GM18520 (cell line): Measurements from ENCODE around the gene GPC3.

ENCODE experiments used
- ATAC-seq: cut with Tn5 transposase; IDR thresholded peaks from one replicate; pipeline ENCODE4 v1.9.1; 2021; ENCODE audit not compliant: unreplicated experiment

Gene GPC3

GRCh38 chrX:133579631-133580030 is 405.8 kb downstream of the GPC3 start:
- no peak for ATAC-seq

DNA sequence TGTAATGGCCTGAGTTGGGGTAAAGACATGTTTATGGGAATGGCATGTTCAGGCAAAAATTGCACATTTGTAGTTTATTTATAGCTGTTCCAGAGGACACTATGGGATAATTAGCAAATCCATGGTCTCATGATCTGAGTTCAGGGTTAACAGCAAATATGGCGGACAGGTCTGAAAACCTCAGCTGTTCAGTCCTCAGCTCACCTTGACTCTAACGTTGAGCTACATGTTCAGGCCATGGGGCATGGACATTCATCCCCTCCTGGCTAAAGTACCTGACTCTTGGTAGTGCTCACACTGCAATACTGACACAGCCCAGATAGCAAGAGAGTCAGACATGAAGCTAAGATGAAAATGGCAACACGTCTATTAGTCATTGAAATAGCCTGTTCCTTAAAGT is 408.5 kb downstream of the GPC3 start:
- no peak for ATAC-seq

GRCh38 chrX:133575501-133576136 is 409.8 kb downstream of the GPC3 start:
- no peak for ATAC-seq

DNA sequence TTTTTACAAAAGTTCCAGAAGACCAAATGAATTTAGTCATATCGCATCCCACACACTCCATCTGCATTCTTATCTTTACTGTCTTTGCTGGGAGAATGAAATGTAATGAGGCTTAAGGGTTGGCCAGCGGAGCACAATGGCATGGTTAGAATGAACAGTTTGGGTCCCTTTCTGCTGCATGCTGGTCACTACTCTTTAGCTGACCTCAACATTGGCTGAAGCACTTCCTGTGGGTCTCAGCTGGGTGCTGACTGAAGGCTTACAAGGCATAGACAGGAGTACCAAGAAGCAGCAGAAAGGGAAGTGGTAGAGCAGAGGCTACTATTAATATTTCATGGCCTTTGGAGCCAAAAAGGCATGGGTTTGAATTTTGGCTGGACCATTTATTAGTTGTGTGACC is 410.7 kb downstream of the GPC3 start:
- ATAC-seq = no peak

GRCh38 chrX:133570549-133570948 is 414.8 kb downstream of the GPC3 start:
- ATAC-seq = no peak

GRCh38 chrX:133569217-133569616 is 416.2 kb downstream of the GPC3 start:
- no peak for ATAC-seq

GRCh38 chrX:133568109-133568508 is 417.3 kb downstream of the GPC3 start:
- ATAC-seq = no peak

DNA sequence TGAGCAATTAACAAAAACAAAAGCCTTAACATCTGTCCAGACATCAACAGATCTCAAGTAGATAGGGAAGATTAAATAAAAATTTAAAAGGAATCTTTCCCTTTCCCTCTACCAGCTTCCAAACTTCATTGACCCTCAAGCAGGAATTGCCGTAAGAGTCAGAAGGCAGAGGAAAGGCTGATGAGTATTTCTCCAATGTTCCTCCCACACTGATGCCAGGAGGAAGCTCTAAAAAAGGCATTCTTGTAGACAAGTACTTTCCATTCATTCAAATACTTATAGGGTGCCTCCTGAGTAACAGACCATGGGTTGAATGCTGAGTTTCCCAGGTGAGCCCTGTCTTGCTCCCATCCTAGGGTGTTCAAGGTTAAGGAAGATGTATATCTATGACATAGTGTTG is 418.5 kb downstream of the GPC3 start:
- no peak for ATAC-seq

GRCh38 chrX:133563705-133564104 is 421.7 kb downstream of the GPC3 start:
- no peak for ATAC-seq

- no peak for ATAC-seq
These were observed 424.1 kb downstream of the GPC3 start for GRCh38 chrX:133561251-133561650.

DNA sequence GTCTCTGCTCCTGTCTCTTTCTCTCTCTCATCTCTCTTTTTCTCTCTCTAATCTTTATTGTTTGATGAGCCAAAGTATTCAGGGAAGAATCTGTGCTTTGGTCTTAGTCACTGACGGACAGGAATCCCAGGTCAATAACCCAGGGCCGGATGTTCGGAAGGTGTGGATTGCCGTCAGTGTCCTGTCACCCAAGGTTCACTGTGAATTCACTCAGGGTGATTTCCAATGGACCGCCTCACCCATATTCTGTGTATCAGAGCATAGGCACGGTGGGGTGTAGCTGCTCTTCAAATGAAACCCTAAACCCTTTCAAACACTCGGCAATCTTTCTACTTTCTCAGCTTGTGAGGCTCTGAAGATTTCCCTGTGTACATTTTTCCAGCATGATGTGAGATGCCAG is 425.5 kb downstream of the GPC3 start:
- no peak for ATAC-seq

DNA sequence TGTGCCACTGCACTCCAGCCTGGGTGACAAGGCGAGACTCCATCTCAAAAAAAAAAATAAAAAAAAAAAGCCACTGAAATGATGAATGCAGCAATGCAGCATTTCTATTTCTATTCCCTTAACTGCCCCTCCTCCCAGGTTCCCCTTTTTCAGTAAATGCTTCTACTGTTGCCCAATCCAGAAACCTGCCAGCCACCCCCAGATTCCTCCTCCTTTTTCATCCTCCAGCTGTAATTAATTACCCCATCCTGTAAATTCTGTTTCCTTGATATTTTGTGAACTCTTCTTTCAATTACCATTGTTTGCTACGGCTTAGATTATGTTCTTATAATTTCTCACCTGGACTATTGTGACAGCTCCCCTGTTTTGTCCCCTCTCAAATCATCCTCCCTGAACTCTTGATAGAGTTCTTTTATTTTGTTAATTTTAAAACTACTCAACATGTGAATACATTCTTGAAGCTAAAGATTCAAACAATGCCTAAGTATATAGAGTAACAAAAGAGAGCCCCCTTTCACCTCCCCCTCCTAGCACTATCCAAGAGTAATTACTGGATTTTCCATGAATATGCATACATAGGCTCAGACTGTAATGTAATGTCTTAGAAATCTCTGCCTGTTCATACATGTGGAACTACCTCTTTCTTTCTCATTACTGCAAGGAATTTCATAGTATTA is 429.5 kb downstream of the GPC3 start:
- no peak for ATAC-seq

GRCh38 chrX:133550665-133551485 is 434.5 kb downstream of the GPC3 start:
- no peak for ATAC-seq

GRCh38 chrX:133549295-133549933 is 436.0 kb downstream of the GPC3 start:
- no peak for ATAC-seq

GRCh38 chrX:133546441-133546840 is 439.0 kb downstream of the GPC3 start:
- no peak for ATAC-seq

DNA sequence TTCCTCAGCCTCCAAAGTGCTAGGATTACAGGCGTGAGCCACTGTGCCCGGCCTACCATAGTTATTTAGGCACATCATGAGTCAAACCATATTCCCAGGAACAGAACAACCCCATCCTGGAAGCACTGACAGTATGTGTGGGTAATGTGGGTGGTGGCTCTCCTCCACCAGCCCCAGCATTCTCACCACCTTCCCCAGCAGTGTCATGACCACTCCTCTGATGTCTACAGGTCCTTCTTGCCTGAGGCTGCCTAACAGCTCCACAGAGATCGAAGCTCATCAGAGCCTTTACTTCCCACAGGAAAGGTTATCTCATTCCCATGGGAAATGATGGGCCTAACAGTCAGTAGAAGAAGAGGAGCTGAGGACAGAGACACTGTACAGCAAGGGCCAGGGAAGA is 440.6 kb downstream of the GPC3 start:
- ATAC-seq = no peak

GRCh38 chrX:133544115-133544514 is 441.3 kb downstream of the GPC3 start:
- no peak for ATAC-seq

GRCh38 chrX:133543654-133544053 is 441.7 kb downstream of the GPC3 start:
- ATAC-seq = no peak

- ATAC-seq = no peak
These were observed 442.9 kb downstream of the GPC3 start for GRCh38 chrX:133542476-133542875.

DNA sequence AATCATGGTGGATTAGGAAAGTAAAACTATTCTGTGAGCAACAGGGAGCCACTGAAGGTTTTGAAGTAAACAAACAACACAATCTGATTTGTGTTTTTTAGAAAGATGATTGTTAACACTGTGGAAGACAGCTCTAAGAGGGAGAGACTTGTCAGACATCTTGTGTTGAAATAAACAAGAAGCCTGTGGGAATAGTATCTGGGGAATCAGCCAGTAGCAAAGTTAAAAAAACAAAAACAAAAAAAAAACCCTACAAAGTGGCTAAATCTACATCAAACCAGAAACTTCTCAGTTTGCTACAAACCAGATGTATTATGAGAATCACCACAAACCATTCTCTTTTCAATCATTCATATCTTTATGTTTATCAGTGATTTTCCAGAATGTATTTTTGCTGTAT is 444.4 kb downstream of the GPC3 start:
- no peak for ATAC-seq

DNA sequence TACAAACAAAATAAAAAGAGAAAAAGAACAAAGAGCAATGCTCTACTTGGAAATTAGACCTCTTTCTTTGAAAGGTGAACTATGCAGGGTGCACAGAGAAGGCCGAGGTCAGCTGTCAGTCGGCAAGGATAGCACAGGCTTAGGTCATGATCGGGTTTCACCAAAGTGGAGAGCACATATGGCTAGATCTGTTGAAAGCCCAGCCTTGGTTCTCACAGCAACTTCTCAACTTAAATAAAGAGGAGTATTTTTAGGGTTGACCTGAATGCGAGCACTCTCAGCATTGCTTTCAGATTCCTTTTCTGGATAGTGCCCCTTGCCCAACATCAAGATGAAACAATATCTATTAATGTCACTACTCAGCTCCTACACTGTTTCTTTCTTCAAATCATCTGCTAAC is 447.2 kb downstream of the GPC3 start:
- ATAC-seq = no peak

- no peak for ATAC-seq
These were observed 448.3 kb downstream of the GPC3 start for GRCh38 chrX:133537142-133537541.
